Cerebellar nuclear complex (tissue), 1 donor: ENCODE data around the gene MRPL36.
"Not testable (repeated sequence)": the region's sequence is repeated elsewhere in the genome, so short reads cannot be mapped to it uniquely, and the experiment has no call there.

Experiments
- DNase-seq, 2 experiments: peaks; one replicate each; lab custom pipeline; 2025; lab: John Stamatoyannopoulos, UW

MRPL36 gene

DNA sequence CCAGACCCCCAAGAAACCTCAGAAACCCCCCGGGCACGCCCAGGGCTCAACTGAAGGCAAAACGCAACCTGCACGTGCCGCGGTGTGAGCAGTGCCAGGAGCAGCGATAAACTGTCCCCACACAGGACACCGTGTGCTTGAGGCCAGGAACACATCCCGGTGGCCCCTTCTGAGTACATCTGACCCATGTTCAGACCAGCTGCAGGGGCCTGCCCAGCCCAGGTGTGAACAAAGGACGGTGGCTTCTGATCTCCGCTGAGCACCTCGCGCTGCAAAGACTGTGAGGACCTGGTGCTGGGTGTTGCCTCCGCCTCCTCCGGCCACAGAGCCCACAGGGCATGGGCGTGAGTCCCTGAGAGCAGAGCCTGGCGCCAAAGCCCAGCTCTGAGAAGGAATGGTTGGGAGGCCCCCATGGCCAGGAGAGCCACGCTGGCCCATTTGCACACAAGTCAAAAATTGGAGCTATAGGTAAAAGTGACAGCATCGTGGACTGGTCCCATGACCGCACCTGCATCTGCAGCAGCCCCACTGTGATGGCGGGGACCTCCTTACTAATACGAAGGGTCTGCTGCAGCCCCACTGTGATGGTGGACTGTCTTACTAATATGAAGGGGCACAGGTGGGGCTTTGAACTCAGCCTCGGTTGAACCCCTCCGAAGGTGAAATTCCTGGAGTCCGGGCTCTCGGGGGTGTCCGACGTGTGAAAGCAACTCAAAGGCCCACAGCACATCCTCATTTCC is 33.0 kb upstream of the MRPL36 start:
- DNase-seq, result no peak

DNA sequence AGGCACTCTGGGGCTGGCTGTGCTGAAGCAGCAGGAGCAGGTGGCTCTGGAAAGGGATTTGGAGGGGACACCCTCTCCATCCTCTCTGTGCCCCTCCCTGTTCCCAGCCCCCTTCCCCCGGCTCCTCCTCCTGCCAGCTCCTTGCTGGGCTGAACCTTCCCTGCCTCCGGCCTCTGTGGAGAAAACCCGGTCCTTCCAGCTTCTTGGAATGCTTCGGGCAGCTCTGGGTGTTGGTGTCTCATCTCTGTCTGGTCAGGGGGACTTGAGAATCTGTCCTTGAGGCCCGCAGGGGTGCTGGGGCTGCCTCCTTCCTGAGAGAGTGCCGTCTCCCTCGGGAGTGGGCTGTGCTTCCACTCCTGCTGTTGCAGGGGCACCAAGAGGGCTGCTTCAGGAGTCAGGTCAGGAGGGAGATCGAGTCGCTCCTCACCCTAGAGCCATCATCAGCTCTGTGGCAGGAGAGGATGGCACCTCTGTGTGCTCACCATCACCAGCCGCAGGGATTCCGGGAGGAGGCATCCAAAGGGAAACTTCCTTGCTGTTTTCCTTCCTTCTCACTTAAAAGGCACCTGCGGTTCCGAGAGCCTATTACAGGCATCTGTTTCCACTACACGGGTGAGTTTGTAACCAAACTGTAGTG is 32.2 kb upstream of the MRPL36 start:
- no peak for DNase-seq

DNA sequence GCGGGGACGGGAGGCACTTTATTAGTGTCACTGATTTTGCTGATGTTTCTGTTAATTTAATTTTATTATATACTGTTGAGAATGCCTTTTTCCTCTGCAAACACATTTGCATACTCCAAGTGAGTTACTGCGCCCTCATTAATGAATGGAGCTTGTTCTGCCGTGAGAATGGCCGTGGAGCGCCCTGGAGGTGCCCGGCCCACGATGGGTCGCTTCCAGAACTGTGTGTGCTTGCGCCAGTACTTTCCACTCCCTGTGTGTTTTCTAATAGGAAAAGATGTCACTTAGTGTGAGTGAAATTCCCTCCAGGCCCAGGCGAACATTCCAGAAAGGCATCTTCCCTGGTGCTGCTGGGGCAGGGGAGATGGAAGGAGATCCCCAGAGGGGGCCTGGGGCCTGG is 31.6 kb upstream of the MRPL36 start:
- DNase-seq, result no peak

DNA sequence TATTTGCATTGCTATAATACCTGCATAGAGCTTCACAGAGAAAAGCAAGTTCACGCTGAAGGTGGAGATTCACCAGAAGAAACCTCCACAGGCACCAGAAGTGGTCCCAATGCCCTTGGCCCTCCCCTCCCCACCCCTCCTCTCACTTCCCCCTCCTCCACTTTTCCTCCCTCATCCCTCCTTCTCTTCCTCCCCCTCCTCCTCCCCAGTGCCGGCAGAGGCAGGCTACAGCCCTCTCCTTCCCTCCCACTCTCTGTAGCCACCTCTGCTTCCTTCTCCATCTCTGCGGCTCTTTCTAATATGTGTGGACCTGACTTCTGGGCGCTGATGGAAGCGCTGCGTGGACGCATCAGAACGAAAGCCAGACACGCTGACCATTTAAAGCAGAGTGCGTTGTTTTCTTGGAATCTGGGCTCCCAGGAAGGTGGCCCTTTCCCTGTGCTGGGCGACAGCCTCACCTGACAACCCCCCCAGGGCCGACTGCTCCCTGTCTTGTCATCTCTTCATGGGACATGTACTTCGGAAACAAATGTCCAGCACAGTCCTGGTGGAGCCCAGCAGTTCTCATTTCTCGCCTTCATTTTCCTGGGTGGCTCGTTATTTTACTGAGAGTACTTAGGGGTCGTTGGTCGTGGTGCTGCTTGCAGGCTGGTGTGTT is 31.1 kb upstream of the MRPL36 start:
- no peak for DNase-seq

DNA sequence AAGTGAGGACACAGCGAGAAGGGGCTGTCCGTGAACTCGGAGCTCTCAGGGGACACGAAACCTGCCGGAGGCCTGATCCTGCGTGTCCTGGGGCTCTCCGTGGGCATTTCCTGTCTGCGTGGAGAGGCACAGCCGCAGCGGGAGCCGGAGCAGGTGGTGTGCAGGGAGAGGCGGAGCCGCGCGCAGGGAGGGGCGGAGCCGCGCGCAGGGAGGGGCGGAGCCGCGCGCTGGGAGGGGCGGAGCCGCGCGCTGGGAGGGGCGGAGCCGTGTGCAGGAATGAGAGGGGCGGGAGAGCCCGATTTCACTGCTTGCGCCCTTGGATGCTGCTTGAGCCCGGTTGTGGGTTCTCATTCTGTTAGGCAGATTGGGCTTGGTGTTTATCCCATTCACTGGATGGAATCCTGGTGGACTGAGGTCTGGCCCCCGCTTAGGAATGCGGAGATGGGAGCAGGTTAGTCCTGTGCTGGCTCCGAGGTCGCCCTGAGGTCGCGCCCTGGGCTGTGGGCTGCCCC is 28.3 kb upstream of the MRPL36 start:
- DNase-seq, result no peak

DNA sequence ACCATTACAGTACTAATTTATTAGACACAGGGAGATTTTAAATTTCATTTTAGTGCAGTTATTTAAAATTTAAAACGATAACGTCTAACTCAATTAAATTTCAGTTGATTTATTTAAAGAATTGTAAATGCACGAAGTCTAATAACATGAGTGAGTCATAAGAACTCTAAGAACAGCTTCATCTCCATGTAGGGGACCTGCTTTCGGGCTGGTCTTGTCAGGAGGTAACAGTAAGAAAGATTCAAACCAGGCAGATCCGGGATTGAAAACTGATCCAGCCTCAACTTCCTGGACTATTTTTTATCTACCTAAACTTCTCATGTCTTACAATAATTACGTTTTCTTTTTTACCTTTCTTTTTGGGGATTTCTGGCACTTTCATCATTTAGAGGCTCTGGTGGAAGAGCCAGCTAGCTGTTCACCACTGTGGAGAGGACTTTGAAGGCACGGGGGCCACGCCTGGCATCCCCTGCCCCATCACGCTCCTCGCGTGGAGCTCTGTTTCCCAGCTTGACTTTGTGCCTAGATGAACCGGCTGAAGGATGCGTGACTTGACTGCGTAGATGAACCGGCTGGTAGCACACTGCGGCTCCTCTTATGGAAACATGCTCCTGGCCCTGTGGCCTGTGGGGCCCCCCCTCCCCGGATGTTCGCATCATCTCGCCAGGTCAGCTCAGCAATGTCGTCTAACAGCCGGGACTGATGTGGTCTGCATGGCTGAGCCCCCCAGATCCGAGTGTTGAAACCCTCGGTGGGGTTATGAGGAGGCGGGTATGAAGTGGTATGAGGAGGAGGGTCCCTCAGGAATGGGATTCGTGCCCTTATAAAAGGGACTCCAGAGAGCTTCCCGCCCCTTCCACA is 27.6 kb upstream of the MRPL36 start:
- no peak for DNase-seq

DNA sequence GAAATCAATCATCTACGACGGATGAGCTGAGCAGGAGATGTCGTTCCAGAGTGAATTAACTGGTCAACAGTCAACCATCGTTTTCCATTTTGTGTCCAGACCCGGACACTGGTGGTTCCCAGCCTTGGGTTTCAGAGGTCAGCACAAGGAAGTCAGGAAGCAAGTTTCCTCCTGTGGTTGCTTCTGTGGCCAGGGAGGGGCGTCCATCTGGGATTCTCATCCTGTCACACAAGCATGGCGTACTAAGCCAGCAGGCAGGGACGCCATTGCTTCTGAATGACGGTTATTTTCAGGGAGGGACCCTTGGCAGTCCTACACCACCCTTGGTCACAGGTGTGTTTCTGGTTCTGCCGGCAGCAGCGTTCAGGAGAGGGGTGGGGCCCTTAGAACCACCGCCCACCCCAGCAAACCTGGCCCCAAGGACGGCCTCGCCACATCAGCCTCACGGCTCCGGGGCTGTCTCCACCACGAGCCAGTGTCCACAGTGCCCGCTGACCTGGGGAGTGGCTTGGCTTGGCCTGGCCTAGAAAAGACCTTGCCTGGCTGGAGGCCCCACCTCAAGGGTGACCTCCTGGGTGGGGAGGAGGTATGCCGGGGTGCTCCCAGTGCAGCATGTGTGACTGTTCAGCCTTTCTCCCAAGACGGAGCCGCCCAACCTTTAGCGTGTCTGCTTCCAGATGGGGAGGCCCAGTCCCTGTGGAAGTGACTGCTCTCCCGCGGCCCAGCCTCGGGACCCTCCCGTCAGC is 26.8 kb upstream of the MRPL36 start:
- DNase-seq, result no peak

DNA sequence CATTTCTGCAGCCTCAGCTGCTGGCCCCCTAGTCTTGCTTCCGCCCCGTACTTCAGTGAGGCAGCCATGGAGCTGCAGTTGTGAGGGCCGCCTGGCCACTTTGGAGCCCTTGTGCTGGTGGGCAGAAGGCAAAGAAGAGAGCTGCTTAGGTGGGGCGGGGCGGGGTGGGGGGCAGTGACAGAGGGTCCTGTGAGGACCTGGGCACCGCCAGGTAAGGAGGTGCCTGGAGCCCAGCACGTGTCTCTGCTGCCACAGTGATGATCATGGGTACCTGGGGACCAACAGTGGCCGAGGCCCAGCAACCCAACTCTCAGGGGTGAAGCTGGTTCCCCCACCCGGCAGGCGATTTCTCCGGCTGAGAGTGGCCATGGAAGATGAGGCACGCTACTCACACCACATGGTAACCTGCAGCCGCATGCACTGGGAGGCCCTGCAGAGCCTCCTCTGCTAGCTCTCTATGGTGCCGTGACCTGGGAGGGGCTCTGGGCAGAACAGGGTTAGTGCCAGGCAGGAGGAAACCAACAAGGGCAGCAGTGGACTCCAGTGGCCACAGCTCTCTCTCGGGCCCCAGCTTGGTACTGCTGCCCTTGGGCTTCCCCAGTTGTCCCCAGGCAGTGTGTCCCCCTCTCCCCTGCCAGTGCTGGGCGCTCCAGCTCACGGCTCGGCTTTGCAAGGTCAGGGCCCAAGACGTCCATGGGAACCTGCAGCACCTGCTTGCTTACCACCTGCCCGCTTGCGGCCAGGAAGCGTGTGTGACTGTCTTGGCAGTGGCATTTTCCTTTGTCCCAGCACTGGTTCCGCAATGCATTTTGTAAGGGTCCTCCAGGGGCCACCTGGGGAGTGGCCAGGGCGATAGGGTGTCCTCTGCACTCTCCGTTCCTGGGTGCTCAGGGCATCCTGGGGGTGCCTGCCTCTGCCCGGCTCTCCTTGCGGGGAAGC is 25.5 kb upstream of the MRPL36 start:
- DNase-seq, result no peak

DNA sequence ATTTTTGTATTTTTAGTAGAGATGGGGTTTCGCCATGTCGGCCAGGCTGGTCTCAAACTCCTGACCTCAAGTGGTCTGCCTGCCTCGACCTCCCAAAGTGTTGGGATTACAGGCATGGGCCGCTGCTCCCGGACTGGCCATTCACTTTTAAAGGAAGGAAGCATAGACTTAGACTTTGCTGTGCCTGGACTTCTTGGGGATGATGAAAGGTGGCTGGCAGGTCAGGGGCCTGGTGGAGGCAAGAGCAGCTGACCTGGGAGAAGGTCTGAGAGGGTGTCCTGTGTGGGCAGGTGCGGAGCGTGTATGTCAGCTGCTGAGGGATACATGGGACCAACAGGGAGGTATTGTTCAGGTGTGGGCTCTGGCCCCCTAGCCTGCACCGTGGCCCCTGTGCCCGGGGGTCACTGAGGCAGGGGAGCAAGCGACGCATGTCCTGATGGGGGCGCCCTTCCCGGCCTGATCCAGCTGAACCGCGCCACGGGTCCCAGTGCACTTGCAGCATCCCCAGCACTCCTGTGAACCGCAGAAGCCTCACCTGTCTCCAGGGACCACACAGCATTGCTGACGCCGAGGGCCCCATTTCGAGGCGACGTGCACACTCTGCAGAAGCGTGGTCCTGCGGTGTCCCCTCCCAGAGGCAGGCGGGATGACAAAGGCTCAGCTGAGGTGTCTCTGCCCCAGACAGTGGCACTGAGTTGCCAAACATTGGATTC is 24.6 kb upstream of the MRPL36 start:
- DNase-seq, result no peak

DNA sequence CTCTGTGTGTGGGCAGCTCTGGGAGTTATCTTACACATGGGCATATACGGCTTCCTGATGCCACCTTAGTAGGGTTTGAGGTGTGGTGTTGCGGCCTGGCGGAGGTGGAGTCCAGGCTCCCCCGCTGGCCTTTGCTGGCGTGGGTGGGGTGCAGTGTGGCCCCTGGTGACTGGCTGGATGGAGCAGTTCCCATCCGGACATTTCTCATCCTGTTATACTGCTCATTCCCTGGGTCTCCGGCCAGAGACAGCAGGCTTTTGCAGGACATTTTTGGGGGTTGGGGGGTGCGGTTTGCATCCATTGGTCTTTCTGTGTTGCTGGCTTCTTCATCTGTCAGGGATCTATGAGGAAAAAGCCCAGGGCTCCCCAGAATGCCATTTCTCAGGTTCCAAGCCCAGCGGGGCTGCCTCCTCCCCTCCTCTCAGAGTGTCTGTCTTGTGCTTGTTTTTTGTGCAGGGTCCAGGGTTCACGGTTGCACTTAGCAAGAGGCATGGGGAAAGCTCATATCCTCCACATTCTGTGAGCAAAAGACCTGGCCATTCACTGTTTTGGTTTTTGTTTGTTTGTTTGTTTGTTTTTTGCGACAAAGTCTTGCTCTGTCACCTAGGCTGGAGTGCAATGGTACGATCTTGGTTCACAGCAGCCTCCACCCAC is 23.9 kb upstream of the MRPL36 start:
- DNase-seq, result no peak

DNA sequence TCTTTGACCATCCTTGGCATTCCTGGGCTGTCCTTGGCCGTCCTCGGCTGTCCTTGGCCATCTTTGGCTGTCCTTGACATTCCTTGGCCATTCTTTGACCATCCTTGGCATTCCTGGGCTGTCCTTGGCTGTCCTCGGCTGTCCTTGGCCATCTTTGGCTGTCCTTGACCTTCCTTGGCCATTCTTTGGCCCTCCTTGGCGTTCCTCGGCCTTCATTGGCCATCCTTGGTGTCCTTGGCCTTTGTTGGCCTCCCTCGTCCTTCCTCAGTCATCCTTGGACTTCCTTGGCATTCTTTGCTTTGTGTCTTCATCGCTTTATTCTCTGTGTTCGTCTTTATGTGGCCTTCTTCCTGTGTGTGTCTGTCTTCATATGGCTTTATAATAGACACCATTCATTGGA is 22.2 kb upstream of the MRPL36 start:
- no peak for DNase-seq

DNA sequence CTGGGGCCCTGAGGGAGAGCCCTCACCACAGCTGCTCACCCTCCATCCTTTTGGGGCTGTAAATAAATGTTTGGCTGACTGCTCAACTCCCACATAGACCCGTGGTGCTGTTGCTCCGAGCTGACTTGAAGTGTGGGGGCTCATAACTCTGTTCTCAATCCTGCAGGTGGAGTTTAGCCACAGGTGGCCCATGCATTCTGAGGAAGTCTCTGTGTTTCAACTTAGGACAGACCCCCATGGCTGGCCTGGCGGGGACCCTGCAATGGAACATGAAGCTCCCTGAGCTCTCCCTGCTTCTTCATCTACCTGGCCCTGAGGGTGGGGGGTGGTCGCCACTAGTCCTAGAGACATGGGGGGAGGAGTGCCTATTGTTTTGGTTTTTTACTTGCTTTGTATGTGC is 21.3 kb upstream of the MRPL36 start:
- no peak for DNase-seq

DNA sequence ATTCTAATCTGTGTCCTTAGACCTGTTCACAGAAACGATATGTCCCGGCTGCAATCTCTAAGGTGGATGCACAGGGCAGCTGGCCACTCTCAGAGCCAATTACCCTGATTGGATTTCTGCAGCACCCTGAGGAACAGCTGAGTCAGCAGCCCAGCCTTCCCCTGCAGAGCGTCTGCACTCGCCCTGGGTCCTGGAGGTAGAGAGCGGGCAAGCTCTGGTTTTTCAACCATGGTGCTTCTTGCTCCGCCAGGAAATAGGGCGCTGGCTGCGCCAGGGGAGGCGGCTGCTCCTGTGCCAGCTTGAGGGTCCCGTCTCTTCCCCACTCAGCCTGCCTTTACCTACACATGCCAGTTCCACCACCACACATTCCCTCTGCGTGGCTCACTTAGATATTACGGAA is 20.7 kb upstream of the MRPL36 start:
- DNase-seq, result no peak

DNA sequence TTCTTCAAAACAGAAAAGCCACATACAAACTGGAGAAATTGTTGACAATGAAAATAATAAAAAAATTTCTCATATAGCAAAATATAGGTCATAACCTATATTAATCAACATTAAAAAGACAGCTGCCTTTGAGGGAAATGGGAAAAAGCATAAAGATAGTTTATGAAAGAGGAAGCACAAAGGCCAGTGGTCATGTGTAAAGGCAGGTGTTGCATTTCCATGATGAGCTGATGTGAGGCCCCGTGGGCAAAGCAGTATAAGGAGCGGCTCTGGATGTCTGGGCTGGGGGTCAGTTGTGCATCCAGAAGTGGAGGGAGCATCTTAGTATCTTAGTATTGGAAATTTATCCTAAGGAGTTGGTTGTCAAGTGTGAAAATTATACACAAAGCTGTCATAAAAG is 19.8 kb upstream of the MRPL36 start:
- DNase-seq, result no peak

DNA sequence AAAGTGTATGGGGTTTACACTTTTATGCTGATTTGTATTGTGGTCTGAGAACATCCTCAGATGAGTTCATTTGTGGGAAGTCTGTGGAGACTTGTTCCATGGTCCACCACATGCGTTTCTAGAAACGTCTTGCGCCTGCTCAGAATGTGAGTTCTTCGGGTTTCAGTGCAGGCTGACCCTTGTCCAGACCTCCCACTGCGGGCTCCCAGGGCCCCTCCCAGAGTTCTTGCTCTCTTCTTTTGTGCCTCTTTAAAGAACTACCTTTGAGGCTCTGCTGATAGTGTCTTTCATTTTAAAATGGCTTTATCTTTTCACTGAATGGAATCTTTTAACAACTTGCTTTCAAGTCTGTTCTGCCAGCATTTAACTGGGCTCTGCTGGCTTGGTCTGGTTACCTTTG is 19.1 kb upstream of the MRPL36 start:
- no peak for DNase-seq

DNA sequence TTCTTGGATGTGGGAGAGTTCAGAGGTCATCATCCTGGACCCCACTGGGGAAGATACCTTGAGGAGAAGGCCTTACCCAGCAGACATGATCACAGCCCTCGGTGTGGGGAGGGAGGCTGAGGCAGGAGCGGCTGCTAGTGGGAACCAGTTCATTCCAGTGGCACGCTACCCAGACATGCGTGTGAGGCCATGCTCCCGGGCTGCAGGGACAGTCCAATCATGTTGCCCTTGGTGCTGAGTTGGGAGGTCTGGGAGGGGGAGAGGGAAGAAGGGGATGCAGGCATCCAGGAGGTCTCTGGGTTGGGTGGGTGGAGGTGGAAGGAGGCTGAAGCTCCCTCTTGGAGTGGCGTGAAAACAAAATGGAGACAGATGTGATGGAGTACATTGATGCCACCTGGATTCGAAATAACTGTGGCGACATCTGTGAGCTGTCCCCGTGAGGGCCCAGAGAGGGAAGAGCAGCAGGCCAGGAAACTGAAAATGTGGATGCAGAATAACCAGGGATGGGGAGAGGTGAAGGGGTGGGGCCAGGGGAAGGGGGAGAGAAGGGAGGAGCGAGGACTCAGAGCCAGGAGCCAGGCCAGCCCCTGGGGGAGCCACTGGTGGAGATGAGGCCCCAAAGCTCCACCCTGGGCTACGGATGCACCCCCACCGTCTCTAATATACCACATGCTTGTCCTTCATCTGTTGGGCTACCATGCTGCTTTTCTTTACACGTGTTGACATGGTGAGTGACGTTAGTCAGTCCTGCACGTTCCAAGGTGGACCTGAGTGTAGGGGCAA is 17.8 kb upstream of the MRPL36 start:
- DNase-seq, result no peak

DNA sequence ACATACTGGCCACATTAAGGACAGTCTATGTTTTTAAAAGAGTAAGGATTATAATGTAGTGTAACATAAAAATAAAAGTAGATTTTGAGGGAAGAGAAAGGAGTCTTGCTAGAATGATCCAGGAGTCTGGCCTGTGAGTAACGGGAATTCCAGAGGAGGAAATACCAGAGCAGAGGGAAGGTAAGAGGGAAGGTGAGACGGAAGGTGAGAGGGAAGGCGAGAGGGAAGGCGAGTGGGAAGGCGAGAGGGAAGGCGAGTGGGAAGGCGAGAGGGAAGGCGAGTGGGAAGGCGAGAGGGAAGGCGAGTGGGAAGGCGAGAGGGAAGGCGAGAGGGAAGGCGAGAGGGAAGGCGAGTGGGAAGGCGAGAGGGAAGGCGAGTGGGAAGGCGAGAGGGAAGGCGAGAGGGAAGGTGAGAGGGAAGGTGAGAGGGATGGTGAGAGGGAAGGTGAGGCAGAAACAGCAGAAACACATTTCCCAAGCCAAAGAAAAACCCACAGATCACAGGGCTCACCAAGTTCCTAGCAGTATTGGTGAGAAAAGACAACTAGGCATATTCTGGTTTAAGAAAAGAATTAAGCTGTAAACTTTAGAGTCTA is 17.0 kb upstream of the MRPL36 start:
- not testable (repeated sequence) for DNase-seq

DNA sequence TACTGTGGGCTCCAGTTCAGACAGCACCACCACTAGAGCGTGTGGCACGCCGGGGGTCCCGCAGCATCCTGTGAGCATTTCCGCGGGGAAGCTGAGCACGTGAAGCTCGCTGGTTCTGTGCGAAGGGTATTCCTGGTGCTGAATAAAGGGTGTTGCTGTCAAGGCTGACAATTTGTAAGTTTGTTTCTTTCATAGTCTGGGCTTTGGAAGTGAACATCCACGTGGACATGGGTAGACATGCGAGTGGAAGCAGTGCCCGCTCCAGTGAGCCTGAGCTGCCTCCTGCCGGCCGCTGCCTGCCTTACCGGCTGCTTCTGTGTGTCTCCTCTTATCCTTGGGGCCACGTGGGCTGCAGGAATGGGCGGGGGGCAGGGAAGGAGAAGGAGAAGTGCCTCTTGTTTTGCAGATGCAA is 16.2 kb upstream of the MRPL36 start:
- no peak for DNase-seq
